Esophagus (tissue), 2 donors: Measurements from ENCODE around the gene AFF3. TPM values are rescaled to one million over a fixed set of nuclear protein-coding genes. Genes with fewer than 3 reads are reported as not detected.

Experiments
- H3K27ac ChIP-seq, 2 donors: one replicate each; pipeline ENCODE4 v1.5.1; 2013; ENCODE audit warnings: low read depth in 2 of 2, mild to moderate bottlenecking in 2 of 2, inconsistent platforms in 1 of 2, low read length in 1 of 2, moderate library complexity in 1 of 2
- H3K27me3 ChIP-seq, 2 donors: one replicate each; pipeline ENCODE4 v1.6.1; 2013; ENCODE audit warnings: low read length in 2 of 2, control low read depth in 1 of 2, mild to moderate bottlenecking in 1 of 2; ENCODE audit not compliant: insufficient read depth in 2 of 2, control insufficient read depth in 1 of 2
- H3K36me3 ChIP-seq, 2 donors: one replicate each; pipeline ENCODE4 v1.6.1; 2013; ENCODE audit warnings: low read length in 1 of 2; ENCODE audit not compliant: control insufficient read depth in 2 of 2, insufficient read depth in 2 of 2
- H3K4me1 ChIP-seq, 2 donors: one replicate each; pipeline ENCODE4 v1.6.1; 2013; ENCODE audit warnings: low read length in 1 of 2; ENCODE audit not compliant: control insufficient read depth in 2 of 2, insufficient read depth in 2 of 2
- H3K4me3 ChIP-seq, 2 donors: one replicate each; pipeline ENCODE4 v1.5.1; 2013; ENCODE audit warnings: low read length in 2 of 2, mild to moderate bottlenecking in 2 of 2, low read depth in 1 of 2, moderate library complexity in 1 of 2
- H3K9me3 ChIP-seq, 2 donors: one replicate each; pipeline ENCODE4 v1.6.1; 2013; ENCODE audit warnings: mild to moderate bottlenecking in 2 of 2, low read depth in 1 of 2, low read length in 1 of 2, moderate library complexity in 1 of 2; ENCODE audit not compliant: control insufficient read depth in 2 of 2, insufficient read depth in 1 of 2
- WGBS, 2 donors: extraction: QIAGEN DNeasy Blood & Tissue Kit; methylation state at CpG; one replicate each; pipeline ENCODE4 v1.1.7; 2013; 5-methylcytosine and 5-hydroxymethylcytosine counted together
- polyA plus RNA-seq, 2 donors: library from polyadenylated mRNA; stranded (reverse); fragments of 200-250 nt; gene quantifications; one replicate each; pipeline ENCODE4 v1.2.3, GENCODE V29; 2013
- donor health status: healthy with polysubstance abuse.
- donor health status: Bipolar disorder and iron deficiency.

AFF3 gene
- polyA plus RNA-seq, 2 donors, result 1.0 to 1.1 TPM

- WGBS, 2 donors, result 68 to 70% methylated on average over 10 of the region's 10 CpGs
- no peaks in the 10 kb centered on the region for H3K4me1 ChIP-seq
- H3K27ac ChIP-seq, result no peak overlapping the region
Measured at GRCh38 chr2:99864561-99865553, 277.5 kb downstream of the AFF3 start.

GRCh38 chr2:99863903-99864270 is 278.5 kb downstream of the AFF3 start:
- no peaks in the 10 kb centered on the region for H3K36me3 ChIP-seq
- no peak overlapping the region for H3K4me3 ChIP-seq
- no peaks in the 10 kb centered on the region for H3K27me3 ChIP-seq
- no peaks in the 10 kb centered on the region for H3K4me1 ChIP-seq
- WGBS, 2 donors, result 81 to 89% methylated on average over 2 of the region's 2 CpGs
- no peak overlapping the region for H3K27ac ChIP-seq
- peaks cover 0 to 2% of the 10 kb centered on the region in 2 donors for H3K9me3 ChIP-seq

More at GRCh38 chr2:99864561-99865553, 277.5 kb downstream of the AFF3 start:
- no peaks in the 10 kb centered on the region for H3K36me3 ChIP-seq
- peaks cover 0 to 2% of the 10 kb centered on the region in 2 donors for H3K9me3 ChIP-seq
- no peaks in the 10 kb centered on the region for H3K27me3 ChIP-seq
- H3K4me3 ChIP-seq, result no peak overlapping the region

- 90 to 93% methylated on average over 4 of the region's 4 CpGs for WGBS, 2 donors
- no peaks in the 10 kb centered on the region for H3K27me3 ChIP-seq
- no peaks in the 10 kb centered on the region for H3K36me3 ChIP-seq
- H3K4me3 ChIP-seq, result no peak overlapping the region
- H3K4me1 ChIP-seq, result no peaks in the 10 kb centered on the region
- H3K9me3 ChIP-seq, result peaks cover 0 to 2% of the 10 kb centered on the region in 2 donors
- no peak overlapping the region for H3K27ac ChIP-seq
Measured at GRCh38 chr2:99863236-99863902, 279.0 kb downstream of the AFF3 start.

GRCh38 chr2:99862566-99862965 is 279.8 kb downstream of the AFF3 start:
- 40 to 53% methylated on average over 3 of the region's 3 CpGs for WGBS, 2 donors
- Histone ChIP-seq H3K9me3 (no peaks in the 10 kb centered on the region), H3K27me3 (no peaks in the 10 kb centered on the region), H3K27ac (no peak overlapping the region), H3K4me3 (no peak overlapping the region), H3K36me3 (no peaks in the 10 kb centered on the region), H3K4me1 (no peaks in the 10 kb centered on the region)

- H3K27ac ChIP-seq, result no peak overlapping the region
- H3K4me3 ChIP-seq, result no peak overlapping the region
- WGBS, 2 donors, result 30 to 37% methylated on average over 2 of the region's 2 CpGs
- no peaks in the 10 kb centered on the region for H3K36me3 ChIP-seq
- H3K9me3 ChIP-seq, result no peaks in the 10 kb centered on the region
- no peaks in the 10 kb centered on the region for H3K27me3 ChIP-seq
- no peaks in the 10 kb centered on the region for H3K4me1 ChIP-seq
Measured at GRCh38 chr2:99861376-99861760, 281.0 kb downstream of the AFF3 start.

GRCh38 chr2:99860720-99861375 is 281.5 kb downstream of the AFF3 start:
- Histone ChIP-seq H3K9me3 (no peaks in the 10 kb centered on the region), H3K27me3 (no peaks in the 10 kb centered on the region), H3K4me3 (no peak overlapping the region), H3K4me1 (no peaks in the 10 kb centered on the region), H3K36me3 (no peaks in the 10 kb centered on the region), H3K27ac (no peak overlapping the region)
- 84 to 86% methylated on average over 4 of the region's 4 CpGs for WGBS, 2 donors

- no peak overlapping the region for H3K4me3 ChIP-seq
- WGBS, 2 donors, result 74 to 81% methylated on average over 6 of the region's 6 CpGs
- H3K27me3 ChIP-seq, result no peaks in the 10 kb centered on the region
- H3K4me1 ChIP-seq, result no peaks in the 10 kb centered on the region
- H3K27ac ChIP-seq, result no peak overlapping the region
- H3K9me3 ChIP-seq, result no peaks in the 10 kb centered on the region
- no peaks in the 10 kb centered on the region for H3K36me3 ChIP-seq
Measured at GRCh38 chr2:99858951-99859596, 283.3 kb downstream of the AFF3 start.

GRCh38 chr2:99857867-99858444 is 284.4 kb downstream of the AFF3 start:
- 80 to 83% methylated on average over 4 of the region's 4 CpGs for WGBS, 2 donors
- H3K4me1 ChIP-seq, result no peaks in the 10 kb centered on the region
- no peak overlapping the region for H3K27ac ChIP-seq
- H3K4me3 ChIP-seq, result no peak overlapping the region
- no peaks in the 10 kb centered on the region for H3K36me3 ChIP-seq
- H3K9me3 ChIP-seq, result no peaks in the 10 kb centered on the region
- H3K27me3 ChIP-seq, result no peaks in the 10 kb centered on the region

- Histone ChIP-seq H3K27me3 (no peaks in the 10 kb centered on the region), H3K36me3 (no peaks in the 10 kb centered on the region), H3K27ac (no peak overlapping the region), H3K4me1 (no peaks in the 10 kb centered on the region), H3K9me3 (no peaks in the 10 kb centered on the region), H3K4me3 (no peak overlapping the region)
- 84 to 89% methylated on average over 1 of the region's 1 CpG for WGBS, 2 donors
Measured at GRCh38 chr2:99857372-99857771, 285.0 kb downstream of the AFF3 start.
